Measurements from ENCODE around the gene ADAMTSL3.

DNA sequence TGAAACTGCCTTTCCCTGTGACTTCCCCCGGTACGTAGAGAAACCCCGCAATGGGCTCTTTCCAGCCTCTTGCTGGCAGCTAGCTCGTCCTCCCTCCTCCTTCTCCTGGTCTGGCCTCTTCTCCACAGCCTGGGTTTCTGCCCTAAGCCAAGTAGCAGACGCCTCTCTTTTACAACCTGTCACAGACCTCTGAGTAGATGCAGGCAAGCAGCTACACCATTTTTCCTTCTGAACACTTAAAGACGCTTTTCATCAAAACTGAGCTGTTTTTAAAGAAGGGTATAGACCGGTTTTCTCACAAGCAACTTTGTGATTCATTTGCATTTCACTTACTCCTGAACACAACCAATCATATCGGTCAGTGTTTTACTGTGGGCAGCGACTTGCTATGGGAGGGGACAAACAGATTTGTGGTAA lies 32.0 kb downstream of the ADAMTSL3 start:
- TF ChIP-seq, protein P1, sequence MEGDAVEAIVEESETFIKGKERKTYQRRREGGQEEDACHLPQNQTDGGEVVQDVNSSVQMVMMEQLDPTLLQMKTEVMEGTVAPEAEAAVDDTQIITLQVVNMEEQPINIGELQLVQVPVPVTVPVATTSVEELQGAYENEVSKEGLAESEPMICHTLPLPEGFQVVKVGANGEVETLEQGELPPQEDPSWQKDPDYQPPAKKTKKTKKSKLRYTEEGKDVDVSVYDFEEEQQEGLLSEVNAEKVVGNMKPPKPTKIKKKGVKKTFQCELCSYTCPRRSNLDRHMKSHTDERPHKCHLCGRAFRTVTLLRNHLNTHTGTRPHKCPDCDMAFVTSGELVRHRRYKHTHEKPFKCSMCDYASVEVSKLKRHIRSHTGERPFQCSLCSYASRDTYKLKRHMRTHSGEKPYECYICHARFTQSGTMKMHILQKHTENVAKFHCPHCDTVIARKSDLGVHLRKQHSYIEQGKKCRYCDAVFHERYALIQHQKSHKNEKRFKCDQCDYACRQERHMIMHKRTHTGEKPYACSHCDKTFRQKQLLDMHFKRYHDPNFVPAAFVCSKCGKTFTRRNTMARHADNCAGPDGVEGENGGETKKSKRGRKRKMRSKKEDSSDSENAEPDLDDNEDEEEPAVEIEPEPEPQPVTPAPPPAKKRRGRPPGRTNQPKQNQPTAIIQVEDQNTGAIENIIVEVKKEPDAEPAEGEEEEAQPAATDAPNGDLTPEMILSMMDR (IDR thresholded peaks at IDR 0.05), result no peak
- TF ChIP-seq POLR2A (IDR thresholded peaks at IDR 0.05), result no peak
